Ascending aorta (tissue), 2 donors: ENCODE data around the gene NPW. TPM values are rescaled to one million over a fixed set of nuclear protein-coding genes. Genes with fewer than 3 reads are reported as not detected.
A peak's percentile ranks its signal among the peaks of the same experiment; 100 is the strongest.

Experiments
- DNase-seq, 2 donors: peaks; one replicate each; pipeline ENCODE4 v3.0.0-alpha.2; 2019; ENCODE audit warnings: low spot score in 2 of 2
- H3K27ac ChIP-seq, 2 donors: fragments of 200-600 bp; sonication (generic); one replicate each; pipeline ENCODE4 v1.5.1; 2016 to 2017; ENCODE audit warnings: mild to moderate bottlenecking in 1 of 2
- H3K27me3 ChIP-seq: fragments of 200-600 bp; sonication (generic); one replicate; pipeline ENCODE4 v1.5.1; 2017
- H3K36me3 ChIP-seq, 2 donors: fragments of 200-600 bp; sonication (generic); one replicate each; pipeline ENCODE4 v1.5.1; 2016
- H3K4me1 ChIP-seq, 2 donors: fragments of 200-600 bp; sonication (generic); one replicate each; pipeline ENCODE4 v1.5.1; 2016 to 2017; ENCODE audit warnings: mild to moderate bottlenecking in 1 of 2
- H3K4me3 ChIP-seq, 2 donors: fragments of 200-600 bp; sonication (generic); one replicate each; pipeline ENCODE4 v1.5.1; 2016 to 2017; ENCODE audit warnings: mild to moderate bottlenecking in 1 of 2
- H3K9me3 ChIP-seq, 2 donors: fragments of 200-600 bp; sonication (generic); one replicate each; pipeline ENCODE4 v1.5.1; 2016
- intact Hi-C: fragments of 100-400 bp; cut with DNase I; formaldehyde crosslinking; loops from one replicate; pipeline ENCODE4 v1.15.1; 2023
- total RNA-seq: library from RNA; depleted of rRNA; stranded (reverse); fragments of >200 nt; gene quantifications from one replicate; pipeline ENCODE4 v1.1.0, GENCODE V29; 2016
- TF ChIP-seq, protein P1 (sequence below), 3 experiments: fragments of 200-600 bp in 2 of 3; fragments of 450-650 bp in 1 of 3; sonication (generic) in 2 of 3; IDR thresholded peaks; one replicate each; pipeline ENCODE4 v1.5.1; 2016 to 2019; ENCODE audit warnings: antibody characterized with exemption in 3 of 3, mild to moderate bottlenecking in 1 of 3, moderate library complexity in 1 of 3

The NPW gene
- total RNA-seq, 1 donor from 2014 or later = not detected

- no peaks in the 10 kb centered on the region for H3K27me3 ChIP-seq
- H3K9me3 ChIP-seq = no peaks in the 10 kb centered on the region
- no peak overlapping the region for H3K27ac ChIP-seq
- H3K4me3 ChIP-seq = peak overlapping the region in 1 of 2 donors; percentile 11
- peaks cover 3 to 12% of the 10 kb centered on the region in 2 donors for H3K4me1 ChIP-seq
- no peak for DNase-seq
- intact Hi-C loops = loop anchor here (10.0 kb wide), 1 partner anchor 235 kb away; the partner anchor contains the start of gene ECI1
- H3K36me3 ChIP-seq = no peaks in the 10 kb centered on the region
- TF ChIP-seq, protein P1, sequence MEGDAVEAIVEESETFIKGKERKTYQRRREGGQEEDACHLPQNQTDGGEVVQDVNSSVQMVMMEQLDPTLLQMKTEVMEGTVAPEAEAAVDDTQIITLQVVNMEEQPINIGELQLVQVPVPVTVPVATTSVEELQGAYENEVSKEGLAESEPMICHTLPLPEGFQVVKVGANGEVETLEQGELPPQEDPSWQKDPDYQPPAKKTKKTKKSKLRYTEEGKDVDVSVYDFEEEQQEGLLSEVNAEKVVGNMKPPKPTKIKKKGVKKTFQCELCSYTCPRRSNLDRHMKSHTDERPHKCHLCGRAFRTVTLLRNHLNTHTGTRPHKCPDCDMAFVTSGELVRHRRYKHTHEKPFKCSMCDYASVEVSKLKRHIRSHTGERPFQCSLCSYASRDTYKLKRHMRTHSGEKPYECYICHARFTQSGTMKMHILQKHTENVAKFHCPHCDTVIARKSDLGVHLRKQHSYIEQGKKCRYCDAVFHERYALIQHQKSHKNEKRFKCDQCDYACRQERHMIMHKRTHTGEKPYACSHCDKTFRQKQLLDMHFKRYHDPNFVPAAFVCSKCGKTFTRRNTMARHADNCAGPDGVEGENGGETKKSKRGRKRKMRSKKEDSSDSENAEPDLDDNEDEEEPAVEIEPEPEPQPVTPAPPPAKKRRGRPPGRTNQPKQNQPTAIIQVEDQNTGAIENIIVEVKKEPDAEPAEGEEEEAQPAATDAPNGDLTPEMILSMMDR (IDR thresholded peaks at IDR 0.05) = no peak
Measured at GRCh38 chr16:2019921-2020831, 591 bp downstream of the NPW start.

DNA sequence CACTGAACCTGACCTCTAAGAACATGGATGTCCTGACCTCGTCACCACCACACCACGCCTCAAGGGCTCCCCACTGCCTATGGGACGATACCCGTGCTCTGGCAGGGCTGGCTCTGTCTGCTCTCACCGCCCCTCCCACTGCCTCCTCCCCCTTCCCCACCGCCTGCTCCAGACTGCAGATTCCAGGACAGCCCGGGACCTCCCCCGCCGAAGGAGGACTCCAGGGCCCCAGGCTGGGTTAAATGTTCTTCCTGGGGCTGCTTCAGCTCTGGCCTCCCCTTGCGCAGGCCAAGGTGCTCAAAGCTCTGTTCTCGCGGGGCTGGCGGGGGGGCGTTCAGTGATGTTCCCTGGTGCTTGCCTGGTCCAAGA, 3.1 kb downstream of the NPW start:
- Histone ChIP-seq H3K36me3 (no peaks in the 10 kb centered on the region), H3K27ac (no peak overlapping the region), H3K4me3 (peak overlapping the region; percentile 35 to 58), H3K9me3 (no peaks in the 10 kb centered on the region), H3K27me3 (no peaks in the 10 kb centered on the region), H3K4me1 (peaks cover 17 to 26% of the 10 kb centered on the region in 2 donors)
- intact Hi-C loops = loop anchor here (1.0 to 10.0 kb wide), 3 partner anchors 25 to 232 kb away; partner anchors contain the start of genes ECI1, NTHL1 and TSC2
- no peak for DNase-seq
- TF ChIP-seq, protein P1 (IDR thresholded peaks at IDR 0.05) = no peak

GRCh38 chr16:2023092-2024031, 3.8 kb downstream of the NPW start:
- intact Hi-C loops = loop anchor here (1.0 to 10.0 kb wide), 3 partner anchors 24 to 231 kb away; partner anchors contain the start of genes ECI1, NTHL1 and TSC2
- H3K27ac ChIP-seq = peak overlapping the region; percentile 66 to 73
- H3K27me3 ChIP-seq = no peaks in the 10 kb centered on the region
- DNase-seq = peak; percentile 75 to 96
- TF ChIP-seq, protein P1 (IDR thresholded peaks at IDR 0.05) = peak; percentile 98 to 99 (median 98)
- peaks cover 17 to 31% of the 10 kb centered on the region in 2 donors for H3K4me1 ChIP-seq
- H3K36me3 ChIP-seq = no peaks in the 10 kb centered on the region
- H3K9me3 ChIP-seq = no peaks in the 10 kb centered on the region
- peak overlapping the region; percentile 35 to 58 for H3K4me3 ChIP-seq

- intact Hi-C loops = loop anchor here (10.0 kb wide), 1 partner anchor 231 kb away; the partner anchor contains the start of gene ECI1
Measured at GRCh38 chr16:2024032-2024420, 4.4 kb downstream of the NPW start.

More at GRCh38 chr16:2024032-2024420, 4.4 kb downstream of the NPW start:
- Histone ChIP-seq H3K36me3 (no peaks in the 10 kb centered on the region), H3K27ac (peak overlapping the region in 1 of 2 donors; percentile 73), H3K9me3 (no peaks in the 10 kb centered on the region), H3K27me3 (no peaks in the 10 kb centered on the region), H3K4me1 (peaks cover 17 to 31% of the 10 kb centered on the region in 2 donors), H3K4me3 (no peak overlapping the region)
- TF ChIP-seq, protein P1 (IDR thresholded peaks at IDR 0.05) = no peak
- DNase-seq = no peak
